ENCODE measurements around the gene NHS.
A peak's percentile ranks its signal among the peaks of the same experiment; 100 is the strongest.
"Not testable (repeated sequence)": the region's sequence is repeated elsewhere in the genome, so short reads cannot be mapped to it uniquely, and the experiment has no call there.

NHS gene

DNA sequence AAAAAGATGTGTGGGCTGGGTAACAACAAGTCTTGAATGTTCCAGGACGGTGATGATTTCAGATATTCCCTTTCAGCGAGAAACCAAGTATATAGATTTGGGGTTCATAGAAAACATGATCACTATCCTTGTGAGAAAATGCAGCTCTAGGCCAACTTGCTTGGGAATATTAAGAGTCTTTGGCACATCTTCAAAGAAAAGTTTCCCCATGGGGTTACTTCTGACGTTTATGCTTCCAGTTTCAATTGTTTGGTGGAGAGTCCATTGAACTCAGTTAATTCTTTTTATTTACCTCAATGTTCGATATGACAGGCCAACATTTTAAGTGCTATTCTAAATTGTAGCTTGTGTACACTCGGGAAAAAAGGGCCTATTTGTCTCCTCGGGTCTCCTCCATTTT lies 126.7 kb downstream of the NHS start:
- DNase-seq = no peak

DNA sequence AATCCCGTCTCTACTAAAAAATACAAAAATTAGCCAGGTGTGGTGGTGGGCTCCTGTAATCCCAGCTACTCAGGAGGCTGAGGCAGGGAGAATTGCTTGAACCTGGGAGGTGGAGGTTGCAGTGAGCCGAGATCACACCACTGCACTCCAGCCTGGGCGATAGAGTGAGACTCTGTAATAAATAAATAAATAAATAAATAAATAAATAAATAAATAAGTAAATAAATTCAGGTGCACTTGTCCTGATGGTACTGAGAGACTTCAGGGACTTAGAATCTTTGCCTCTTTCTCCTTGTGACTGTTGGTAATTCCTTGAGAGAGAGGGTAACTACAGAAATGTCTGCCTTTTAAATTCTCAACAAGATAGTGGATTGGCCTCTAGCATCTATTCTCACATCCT lies 131.4 kb downstream of the NHS start:
- not testable (repeated sequence) for DNase-seq

DNA sequence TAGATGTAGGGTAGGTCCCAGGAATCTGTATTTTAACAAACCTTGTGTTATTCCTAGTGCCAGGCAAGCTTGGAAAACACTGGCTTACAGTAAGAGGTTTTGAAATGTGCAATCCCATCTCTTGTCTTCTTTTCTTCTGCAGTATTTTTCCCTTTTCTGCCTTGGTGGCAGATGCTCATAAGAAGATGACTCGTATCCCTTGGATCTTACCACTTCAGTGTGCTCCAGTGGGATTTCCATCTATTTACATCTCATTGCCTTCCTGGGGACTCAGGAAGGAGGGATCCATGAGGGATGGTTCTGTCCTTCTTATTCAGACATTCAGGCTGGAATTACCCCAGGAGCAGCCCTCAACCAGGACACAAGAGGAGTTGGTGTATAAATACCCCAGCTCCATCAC lies 136.6 kb downstream of the NHS start:
- DNase-seq = no peak

DNA sequence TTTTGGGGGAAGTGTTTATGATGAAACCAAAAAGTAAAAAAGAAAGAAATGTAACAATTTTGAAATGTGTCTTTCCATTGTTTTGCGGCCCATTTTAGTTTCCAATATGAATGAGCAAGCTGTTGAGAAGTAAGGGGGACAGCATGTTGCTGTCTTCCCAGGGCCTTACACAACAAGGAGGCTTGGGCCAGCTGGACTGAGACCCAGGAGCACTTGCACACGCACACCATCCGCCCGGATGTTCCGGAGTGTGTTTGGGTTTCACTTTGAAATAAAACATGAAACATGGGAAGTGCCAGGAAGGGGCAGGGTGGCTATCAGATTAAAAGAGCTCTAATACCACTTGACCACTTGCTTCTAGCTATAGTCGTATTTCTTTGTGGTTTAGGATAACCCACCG lies 144.4 kb downstream of the NHS start:
- no peak for DNase-seq

DNA sequence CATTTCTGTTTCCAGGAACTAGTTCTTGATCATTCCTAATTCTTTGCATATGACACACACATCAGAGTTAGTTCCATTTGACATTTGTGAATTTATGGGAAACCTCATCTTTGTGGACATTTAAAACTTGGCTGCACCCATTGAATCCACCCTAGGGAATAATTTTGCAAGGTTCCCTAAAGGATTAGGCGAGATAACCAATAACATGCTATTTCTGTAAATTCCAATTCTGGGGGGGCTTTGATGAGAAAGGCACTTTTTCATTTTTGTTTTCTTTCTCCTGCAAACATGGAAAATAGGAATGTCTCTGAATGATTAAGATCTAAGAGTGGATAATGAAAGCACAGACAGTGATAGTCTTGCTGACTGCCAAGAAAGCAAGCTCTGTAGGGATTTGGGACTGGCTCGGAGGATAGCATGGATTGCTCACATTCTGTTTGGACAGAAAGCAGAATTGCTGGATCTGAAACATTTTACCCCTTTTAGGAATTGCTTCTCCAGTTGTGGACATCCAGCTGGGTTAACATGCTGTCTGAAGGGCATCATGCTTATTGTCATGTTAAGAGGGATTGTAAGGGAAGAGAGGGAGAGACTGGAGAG lies 145.1 kb downstream of the NHS start:
- no peak for DNase-seq

DNA sequence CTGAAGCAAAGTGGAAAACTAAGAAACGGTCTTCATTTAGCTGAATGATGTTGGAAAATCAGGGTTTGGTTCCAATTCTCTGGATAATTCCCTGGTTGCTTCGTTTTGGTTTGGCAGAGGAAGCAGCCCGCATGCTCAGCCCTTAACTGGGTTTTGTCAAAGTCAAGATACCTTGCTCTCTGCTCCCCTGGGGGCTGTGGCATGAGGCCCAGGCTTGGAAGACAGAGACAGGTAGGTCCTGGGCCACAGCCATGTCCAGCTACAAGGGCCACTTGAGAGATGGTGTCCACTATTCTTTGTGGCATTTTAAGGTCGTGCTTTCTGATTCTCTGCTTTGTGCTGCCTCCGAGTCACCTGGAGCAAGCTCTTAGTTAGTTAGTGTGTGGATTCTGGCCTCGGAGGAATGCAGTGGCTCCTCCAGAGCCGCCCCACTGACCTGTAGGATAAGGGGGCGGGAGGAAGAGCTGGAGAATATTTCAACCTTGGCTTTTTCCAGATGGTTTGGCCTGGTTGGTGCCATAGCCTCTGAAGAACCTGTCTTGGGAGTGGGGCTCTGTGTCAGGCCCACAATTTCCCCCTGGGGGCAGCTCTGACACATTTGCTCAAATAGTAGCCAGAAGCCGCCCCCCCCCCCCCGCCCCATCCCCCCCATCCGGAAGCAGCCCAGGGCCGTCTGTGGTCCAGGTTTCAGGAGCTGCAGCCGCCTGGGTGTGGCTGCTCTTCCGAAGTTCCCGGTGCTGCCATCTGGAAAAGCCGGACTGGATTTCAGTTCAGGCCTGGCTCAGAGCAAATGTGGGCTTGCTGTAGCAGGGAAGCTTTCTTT lies 147.1 kb downstream of the NHS start:
- DNase-seq = no peak

DNA sequence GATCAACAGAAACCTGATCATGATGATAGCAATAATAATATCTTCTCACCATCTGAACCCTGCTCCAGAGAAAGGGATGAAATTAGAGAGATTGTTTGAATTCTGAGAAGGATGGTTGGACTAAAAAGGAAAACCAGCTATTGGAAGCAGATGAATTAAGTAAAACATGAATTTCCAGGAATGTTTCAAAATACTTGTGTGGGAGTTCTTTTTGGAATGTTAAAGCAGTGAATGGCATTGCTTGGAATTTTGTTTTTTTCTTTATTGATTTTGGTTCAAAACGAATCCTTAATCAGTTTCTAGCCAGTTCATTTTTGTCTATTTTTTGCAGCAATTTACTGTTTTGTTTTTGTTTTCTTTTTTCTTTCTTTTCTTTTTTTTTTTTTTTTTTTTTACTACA lies 150.3 kb downstream of the NHS start:
- DNase-seq = no peak

DNA sequence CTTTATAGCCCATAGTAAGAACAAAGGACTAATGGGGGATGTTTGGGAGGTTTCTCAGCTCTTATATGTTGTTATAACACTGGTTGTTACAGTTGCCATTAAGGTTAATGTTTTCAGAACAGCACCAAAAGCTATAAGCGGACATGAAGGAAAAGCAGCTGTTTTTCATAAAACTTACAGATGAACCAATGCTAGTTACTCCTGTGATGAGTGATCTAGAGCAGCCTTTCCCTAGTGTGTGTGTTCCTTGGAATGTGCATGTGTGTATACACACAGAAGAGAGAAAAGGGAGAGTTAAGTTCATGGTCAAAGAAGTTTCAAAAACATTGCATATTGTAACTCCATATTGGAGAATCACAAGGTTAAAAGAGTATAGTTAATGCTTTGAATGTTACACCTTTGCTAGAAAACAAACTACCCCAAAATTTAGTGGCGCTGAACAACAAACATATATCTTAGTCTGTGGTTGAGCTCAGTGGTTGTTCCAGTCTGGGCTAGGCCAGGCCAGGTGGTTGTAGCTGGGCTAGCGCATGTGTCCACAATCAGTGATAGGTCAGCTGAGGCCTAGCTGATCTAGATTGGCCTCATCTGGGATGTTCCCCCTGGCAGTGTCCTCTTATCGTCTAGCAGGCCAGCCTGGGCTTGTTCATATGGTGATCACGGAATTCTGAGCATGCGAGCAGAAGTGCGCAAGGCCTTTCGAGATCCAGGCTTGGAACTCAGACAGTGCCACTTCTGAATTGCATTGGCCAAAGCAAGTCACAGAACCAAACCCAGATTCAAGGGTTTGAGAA lies 151.0 kb downstream of the NHS start:
- DNase-seq = no peak

DNA sequence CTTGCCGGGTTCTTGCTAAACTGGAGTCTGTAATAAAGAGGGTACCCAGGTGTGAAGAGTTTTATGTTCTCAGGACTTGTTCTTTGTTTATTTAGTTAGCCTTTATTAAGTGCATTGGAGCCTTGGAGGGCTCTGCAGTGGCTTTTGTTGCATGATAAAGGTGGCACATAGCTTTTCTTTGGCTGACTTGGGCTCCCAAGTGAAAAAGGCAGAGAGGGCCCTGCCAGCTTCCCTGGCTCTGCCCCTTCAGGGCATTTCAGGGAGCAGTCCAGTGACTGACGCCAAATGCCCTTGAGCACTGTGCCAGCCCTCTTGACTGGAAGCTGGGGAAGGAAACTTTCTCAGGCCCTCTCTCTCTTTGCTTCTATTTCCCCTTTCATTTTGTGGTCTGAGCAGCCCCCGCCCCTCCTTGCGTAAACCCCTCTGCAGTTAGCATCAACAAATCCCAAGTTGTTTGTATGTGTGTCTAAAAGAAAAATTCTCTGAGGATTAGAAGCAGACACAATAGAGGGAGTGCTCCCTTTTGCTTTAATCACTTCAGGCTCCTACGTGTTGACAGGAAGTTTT lies 152.2 kb downstream of the NHS start:
- DNase-seq = peak; percentile 55

DNA sequence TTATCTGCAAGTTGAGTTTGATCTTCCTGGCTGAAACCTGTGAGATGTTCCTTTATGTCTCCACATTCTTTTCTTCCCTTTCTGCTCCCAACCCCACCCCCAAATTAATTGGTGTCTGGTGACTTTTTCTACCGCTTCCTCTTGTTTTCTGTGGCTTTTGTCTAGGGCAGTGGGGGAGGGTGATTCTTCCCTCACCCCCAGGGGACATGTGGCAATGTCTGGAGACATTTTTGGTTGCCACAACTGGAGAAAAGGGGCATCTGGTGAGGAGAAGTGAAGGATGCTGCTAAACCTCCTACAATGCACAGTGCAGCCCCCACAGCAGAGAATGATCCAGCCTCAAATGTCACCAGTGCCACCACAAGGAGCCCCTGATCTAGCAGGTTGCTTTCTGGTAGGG lies 152.9 kb downstream of the NHS start:
- peak; percentile 24 for DNase-seq

DNA sequence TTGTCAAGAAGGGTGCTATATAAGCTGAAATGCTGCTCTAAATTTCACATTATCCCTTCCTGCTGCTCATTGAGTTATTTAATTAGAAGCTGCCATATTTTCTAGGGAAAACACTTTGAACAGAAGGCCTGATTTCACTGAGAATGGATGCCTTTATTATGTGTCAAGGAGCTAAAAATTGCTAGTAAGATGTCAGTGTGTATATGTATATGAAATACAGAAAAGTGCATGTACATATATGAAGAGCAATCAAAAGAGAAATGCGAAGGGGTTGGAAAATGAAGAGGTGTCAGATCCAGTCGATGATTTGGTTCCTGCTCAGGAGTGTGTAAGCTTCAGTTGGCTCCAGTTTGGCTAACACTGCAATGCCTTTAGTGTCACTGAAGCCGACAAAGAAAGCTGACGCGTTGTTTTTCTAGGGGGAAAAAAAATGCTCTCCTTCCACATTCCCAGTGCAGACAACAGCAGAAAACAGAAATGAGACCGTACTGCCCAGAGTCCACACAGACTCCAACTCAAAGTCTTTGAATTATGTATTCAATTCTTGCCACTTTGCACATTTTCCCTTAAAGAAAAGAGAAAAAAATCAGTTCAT lies 154.2 kb downstream of the NHS start:
- DNase-seq = no peak

DNA sequence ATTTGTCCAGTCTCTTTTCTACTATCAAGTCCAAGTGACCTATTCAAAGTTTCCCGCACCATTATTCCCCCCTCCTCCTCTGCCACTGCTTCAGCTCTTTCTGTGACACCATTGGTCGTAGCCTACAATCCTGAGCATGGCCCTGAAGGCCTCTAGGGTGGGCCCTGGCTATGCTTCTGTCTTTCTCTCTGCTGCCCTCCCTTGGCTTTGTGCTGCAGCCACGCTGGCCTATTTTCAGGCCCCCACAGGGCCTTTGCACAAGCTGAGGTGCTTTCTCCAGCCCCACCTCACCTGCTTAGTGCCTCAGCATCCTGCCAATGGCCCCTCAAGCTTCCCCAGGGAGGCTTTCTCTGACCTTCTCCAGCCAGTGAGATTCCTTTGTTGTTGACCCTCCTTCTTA lies 156.5 kb downstream of the NHS start:
- no peak for DNase-seq

DNA sequence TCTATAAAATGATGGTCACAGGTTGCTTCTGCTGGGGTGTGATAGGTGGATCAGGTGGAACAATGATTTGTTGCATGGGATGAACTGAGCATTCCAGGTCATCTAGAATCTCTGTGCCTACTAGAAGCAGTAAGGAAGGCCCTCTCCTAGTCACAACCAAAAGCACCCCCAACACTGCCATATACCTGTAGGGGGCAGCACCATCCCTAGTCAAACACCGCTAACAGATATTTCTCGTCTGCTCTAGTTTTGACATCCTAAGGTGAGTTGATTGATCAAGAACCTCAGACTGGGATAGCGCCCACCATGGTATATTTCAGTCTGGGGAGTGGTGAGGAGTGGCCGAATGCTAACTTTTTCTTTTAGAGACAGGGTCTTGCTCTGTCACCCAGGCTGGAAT lies 160.2 kb downstream of the NHS start:
- peak; percentile 27 for DNase-seq

DNA sequence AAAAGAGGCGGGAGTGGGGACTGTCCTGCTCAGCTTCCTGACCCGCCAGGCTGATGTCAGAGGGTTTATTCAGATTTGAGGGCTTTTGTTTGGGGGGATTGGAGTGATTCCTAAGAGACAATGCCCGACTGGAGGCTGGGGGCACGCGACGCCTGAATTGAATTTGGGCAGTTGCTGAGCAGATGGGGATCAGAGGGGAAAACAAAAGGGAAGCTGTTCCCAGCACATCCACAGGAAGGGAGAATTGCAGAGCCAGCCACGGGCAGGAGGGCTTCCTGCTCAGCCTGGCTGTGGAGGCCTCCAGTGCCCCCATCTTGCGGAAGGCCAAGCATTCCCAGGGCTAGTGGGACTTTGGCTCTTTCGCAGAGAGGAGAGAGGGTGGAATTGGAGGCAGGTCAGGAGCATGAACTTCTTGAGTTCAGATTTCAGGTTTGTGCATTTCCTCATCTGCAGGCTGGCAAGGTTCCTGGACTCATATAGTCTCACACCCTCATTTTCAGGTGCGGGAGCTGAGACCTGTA lies 162.8 kb downstream of the NHS start:
- no peak for DNase-seq

DNA sequence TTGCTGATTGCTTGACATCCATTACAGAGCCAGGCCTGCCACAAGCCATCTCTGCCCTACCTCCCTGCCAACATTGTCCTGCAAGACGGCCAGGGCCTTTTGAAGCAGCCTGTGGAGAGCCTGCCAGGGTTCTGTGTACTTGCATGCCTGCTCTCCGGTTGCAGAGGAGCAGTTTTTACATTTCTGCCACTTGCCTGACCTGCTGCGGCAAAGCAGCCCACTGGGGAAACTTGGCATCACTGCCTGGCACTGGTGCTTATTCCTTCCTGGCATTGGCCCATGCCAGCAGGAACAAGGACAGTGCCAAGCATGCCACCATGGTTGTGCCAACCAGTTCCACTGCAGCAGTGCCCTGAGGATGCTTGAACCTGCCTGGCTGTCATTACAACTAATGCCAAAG lies 167.1 kb downstream of the NHS start:
- DNase-seq = no peak

DNA sequence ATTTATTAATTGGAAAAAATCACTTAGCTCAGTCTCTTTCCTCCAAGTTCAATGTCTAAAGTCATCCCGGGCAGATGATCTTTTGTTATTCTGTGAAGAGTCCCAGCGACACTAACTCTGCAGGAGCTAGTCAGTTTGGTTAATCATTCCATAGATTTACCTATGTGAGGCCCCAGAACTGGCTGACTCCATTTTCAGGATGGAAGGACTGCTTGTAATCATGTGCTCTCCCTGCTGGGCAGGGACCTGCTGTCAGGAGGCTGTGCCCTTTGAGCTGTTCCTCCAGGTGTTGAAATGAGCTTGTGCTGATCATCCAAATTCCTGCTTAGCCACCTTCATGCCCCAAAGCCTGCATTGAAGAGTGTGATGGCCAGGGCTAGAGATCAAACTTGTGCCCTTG lies 169.8 kb downstream of the NHS start:
- no peak for DNase-seq

DNA sequence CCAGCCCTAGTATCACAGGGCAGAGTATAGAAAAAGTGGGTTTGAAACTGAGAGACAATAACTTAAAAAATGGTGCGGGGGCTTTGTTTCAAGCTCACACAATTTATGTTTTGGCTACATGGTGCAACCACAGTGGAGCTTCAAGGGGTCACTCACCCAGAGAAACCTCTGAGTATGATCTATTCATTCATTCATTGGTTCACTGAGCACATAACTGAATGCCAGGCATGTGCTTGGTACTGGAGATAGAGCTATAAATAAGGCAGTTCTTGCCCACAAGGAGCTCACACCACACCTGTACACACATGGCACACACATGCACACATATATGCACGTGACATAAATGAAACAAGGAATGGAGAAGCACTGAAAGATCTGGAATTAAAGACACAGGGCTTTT lies 171.4 kb downstream of the NHS start:
- no peak for DNase-seq

DNA sequence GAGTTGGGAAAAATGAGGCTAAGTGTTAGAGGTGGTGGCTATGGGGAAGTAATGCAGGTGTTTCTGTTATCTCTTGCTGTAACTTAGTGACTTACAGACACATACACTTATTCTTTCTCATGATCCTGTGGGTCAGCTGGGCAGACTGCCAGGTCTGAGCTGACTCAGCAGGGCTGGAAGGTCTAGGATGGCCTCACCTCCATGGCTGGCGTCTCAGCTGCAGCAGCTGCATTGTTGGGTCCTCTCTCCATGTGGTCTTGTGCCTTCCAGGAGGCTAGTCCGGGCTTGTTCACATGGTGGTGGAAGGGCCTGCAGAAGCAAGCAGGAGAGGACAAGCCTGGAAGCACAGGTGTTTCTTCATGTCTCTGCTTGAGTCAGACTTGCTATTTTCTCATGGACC lies 172.7 kb downstream of the NHS start:
- no peak for DNase-seq

DNA sequence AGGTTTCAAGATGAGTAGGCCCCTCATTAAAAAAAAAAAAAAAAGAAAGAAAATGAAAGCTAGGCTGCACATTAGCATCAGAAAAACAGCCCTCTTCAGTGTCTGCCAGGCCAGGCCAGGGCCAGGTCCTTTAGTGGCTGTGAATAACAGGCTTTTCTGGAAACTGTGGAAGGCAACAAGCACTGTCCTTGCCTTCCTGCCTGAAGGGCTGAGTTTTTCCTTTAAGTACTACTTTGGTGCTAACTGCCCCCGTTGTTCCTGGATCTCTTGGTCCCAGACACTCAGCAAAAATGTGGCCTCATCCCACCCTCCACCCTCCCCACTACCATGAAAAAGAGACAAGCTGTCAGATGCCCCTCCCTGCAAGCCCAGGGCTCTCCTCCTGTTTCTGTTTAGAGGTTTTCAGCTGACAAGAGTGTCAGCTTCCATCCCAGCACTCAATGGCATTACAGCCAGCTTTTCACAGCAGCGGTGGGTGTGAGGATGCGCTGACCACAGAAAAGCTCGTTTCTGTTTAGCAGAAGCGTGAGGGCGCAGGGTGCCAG lies 174.2 kb downstream of the NHS start:
- DNase-seq = no peak

DNA sequence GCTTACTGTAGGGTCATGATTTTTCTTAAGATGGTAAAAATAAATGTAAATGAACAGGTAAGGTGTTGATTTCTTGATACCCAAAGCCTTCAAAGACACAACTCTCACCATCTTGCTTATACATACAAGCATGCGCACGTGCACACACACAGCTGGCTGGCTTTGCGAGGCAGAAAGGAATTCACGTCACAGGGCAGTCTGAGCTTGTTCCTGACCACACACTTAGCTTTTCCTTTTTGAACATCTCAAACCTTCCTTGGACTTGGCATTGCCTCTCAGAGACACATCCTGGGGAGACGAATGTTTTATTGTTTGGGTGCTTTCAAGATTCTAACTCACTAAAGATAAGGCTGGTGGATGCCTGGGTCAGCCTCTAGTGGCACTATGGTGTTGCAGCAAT lies 175.0 kb downstream of the NHS start:
- DNase-seq = no peak

DNA sequence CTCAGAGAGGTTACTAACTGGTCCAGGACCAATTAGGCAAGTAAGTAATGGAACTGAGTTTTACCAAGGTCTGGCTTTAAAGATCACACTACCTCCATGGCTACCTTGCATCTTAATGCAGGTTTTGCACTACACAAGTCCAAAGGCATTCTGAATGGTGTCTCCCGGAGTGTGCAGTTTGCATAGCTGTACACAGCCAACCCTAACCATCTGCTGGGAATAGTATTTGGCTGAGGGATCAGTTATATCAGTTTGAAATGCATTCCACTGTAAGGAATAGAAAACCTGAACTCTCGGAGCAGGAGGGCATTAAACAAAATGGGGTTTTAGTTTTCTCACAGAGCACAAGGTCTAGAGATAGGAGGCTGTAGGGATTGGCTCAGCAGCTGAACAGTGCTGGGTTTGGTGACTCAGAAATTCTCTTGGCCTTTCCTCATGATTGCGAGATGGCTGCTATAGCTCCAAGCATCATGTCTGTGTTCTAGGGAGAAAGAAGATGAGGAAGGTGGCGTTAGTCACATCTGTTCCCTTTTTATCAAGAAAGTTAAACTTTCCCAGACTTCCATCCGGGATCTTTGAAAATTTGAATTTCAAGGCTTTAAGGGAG lies 177.1 kb downstream of the NHS start:
- no peak for DNase-seq

DNA sequence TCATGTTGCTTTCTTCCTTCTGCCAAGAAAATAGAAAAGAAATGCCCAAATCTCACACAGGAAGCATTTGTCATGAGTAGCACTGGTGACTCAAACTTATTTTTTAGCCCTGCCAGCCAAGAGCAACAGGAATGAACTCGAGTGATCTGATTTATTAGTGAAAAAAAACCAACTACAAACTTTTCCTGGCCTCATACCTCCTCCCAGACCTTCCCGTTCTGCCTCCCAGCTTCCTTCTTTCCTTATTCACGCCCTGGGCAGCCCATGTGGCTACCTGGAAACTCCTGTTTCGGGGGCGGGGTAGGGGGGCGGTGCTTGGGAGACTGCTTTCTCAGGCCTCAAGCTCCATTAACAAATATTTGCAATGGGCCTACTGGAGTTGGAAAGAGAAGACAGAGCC lies 178.5 kb downstream of the NHS start:
- no peak for DNase-seq
